ENCODE measurements around the gene CAMK2B.

Gene CAMK2B

DNA sequence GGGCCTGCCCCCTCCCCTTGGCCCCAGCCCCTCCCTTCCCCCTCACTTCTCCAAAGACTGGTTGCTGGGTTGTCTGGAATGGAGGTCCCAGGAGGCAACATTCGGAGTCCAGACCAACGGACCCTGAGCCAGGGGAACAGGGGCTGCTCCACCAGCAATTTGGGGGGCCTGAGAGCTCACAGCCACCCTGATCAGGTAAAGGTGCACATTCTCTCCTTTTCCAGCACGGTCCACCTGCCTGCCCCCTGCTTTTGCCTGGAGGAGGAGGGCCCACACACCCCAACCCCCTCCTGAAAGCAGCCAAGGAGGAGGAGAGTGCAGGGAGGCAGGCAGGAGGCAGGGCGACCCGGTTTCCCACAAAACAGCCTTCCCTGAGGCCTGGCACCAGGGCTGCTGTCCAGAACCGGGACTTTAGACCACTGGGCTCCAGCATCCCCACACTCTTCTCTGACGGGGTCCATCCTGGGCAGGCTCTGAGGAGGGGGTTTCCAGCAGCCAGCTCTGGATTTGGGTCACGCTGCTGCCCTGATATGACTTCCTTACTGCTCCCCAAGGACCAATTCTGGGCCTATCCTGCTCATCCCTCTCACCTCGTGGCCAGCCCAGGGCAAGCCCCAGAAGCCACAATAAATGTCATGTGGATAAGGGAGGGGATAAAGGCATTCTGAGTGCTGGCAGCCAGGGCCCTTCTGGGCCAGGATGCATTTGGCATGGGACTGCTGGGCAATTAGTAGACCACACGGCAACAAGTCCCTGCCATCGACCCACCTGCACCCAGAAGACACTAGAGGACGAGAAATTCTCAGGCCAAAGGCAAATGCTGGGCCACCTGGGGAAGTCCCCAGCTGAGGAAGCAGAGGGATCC, 1.1 kb upstream of the CAMK2B start:
- H4K20me1 ChIP-seq (ENCODE audit: insufficient read depth, low read length) = no peaks in the 10 kb centered on the region
- H3K27me3 ChIP-seq (replicated peaks; ENCODE audit: insufficient read depth, low read length) = peaks cover 40% of the 10 kb centered on the region
- no peak overlapping the region for H3K9ac ChIP-seq (ENCODE audit: low read length)
- no peaks in the 10 kb centered on the region for H3K36me3 ChIP-seq (replicated peaks; ENCODE audit: insufficient read depth, low read length)
- no peak overlapping the region for H3K4me3 ChIP-seq (ENCODE audit: low read length)
- no peaks in the 10 kb centered on the region for H3K4me1 ChIP-seq (ENCODE audit: low read length)
- DNase-seq = no peak
- H3F3A ChIP-seq (ENCODE audit: insufficient read depth, low read length) = no peaks in the 10 kb centered on the region
- H3K79me2 ChIP-seq (ENCODE audit: low read length) = no peaks in the 10 kb centered on the region
- no peaks in the 10 kb centered on the region for H3K9me3 ChIP-seq (replicated peaks; ENCODE audit: insufficient read depth, low read length)
- H3K4me2 ChIP-seq (ENCODE audit: low read depth, low read length) = no peak overlapping the region
- no peak overlapping the region for H2AFZ ChIP-seq (ENCODE audit: low read length)
- H3K27ac ChIP-seq (ENCODE audit: low read length) = no peak overlapping the region
- H3K9me2 ChIP-seq (replicated peaks; ENCODE audit: insufficient read depth, low read length) = no peaks in the 10 kb centered on the region
- TF ChIP-seq EZH2phosphoT487 (IDR thresholded peaks at IDR 0.05; ENCODE audit: low read length) (no peak), EZH2 (optimal IDR thresholded peaks at IDR 0.05; ENCODE audit: low read depth, low read length) (no peak)
- TF ChIP-seq, protein P1, sequence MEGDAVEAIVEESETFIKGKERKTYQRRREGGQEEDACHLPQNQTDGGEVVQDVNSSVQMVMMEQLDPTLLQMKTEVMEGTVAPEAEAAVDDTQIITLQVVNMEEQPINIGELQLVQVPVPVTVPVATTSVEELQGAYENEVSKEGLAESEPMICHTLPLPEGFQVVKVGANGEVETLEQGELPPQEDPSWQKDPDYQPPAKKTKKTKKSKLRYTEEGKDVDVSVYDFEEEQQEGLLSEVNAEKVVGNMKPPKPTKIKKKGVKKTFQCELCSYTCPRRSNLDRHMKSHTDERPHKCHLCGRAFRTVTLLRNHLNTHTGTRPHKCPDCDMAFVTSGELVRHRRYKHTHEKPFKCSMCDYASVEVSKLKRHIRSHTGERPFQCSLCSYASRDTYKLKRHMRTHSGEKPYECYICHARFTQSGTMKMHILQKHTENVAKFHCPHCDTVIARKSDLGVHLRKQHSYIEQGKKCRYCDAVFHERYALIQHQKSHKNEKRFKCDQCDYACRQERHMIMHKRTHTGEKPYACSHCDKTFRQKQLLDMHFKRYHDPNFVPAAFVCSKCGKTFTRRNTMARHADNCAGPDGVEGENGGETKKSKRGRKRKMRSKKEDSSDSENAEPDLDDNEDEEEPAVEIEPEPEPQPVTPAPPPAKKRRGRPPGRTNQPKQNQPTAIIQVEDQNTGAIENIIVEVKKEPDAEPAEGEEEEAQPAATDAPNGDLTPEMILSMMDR (IDR thresholded peaks at IDR 0.05; ENCODE audit: low read length) = no peak

DNA sequence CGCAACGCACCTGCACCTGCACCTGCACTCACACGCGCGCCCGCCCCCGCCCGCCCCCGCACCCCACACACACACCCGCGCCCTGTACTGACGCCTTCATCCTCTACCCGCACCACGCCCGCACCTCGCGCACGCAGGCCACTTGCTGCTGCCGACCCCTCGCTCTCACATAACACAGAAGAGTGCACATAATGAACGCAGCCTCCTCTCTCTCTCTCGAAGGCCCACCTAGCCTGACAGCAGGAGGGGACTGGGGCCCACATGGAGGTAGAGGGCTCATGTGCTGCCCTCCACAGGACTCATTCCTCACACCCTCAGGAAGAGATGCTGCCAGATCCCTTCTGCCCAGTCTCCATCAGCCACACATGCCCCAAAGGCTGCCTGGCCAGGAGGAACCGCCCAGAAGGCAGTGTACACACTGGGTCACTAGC, 432 bp upstream of the CAMK2B start:
- Histone ChIP-seq H3F3A (ENCODE audit: insufficient read depth, low read length) (no peaks in the 10 kb centered on the region), H2AFZ (ENCODE audit: low read length) (no peak overlapping the region), H4K20me1 (ENCODE audit: insufficient read depth, low read length) (no peaks in the 10 kb centered on the region), H3K4me3 (ENCODE audit: low read length) (no peak overlapping the region), H3K9ac (ENCODE audit: low read length) (no peak overlapping the region), H3K9me3 (replicated peaks; ENCODE audit: insufficient read depth, low read length) (no peaks in the 10 kb centered on the region), H3K79me2 (ENCODE audit: low read length) (no peaks in the 10 kb centered on the region), H3K4me2 (ENCODE audit: low read depth, low read length) (no peak overlapping the region), H3K27me3 (replicated peaks; ENCODE audit: insufficient read depth, low read length) (peaks cover 40% of the 10 kb centered on the region), H3K27ac (ENCODE audit: low read length) (no peak overlapping the region), H3K9me2 (replicated peaks; ENCODE audit: insufficient read depth, low read length) (no peaks in the 10 kb centered on the region), H3K36me3 (replicated peaks; ENCODE audit: insufficient read depth, low read length) (no peaks in the 10 kb centered on the region), H3K4me1 (ENCODE audit: low read length) (no peaks in the 10 kb centered on the region)
- DNase-seq = no peak
- TF ChIP-seq EZH2phosphoT487 (IDR thresholded peaks at IDR 0.05; ENCODE audit: low read length) (no peak), EZH2 (optimal IDR thresholded peaks at IDR 0.05; ENCODE audit: low read depth, low read length) (no peak)
- TF ChIP-seq, protein P1 (IDR thresholded peaks at IDR 0.05; ENCODE audit: low read length) = no peak

DNA sequence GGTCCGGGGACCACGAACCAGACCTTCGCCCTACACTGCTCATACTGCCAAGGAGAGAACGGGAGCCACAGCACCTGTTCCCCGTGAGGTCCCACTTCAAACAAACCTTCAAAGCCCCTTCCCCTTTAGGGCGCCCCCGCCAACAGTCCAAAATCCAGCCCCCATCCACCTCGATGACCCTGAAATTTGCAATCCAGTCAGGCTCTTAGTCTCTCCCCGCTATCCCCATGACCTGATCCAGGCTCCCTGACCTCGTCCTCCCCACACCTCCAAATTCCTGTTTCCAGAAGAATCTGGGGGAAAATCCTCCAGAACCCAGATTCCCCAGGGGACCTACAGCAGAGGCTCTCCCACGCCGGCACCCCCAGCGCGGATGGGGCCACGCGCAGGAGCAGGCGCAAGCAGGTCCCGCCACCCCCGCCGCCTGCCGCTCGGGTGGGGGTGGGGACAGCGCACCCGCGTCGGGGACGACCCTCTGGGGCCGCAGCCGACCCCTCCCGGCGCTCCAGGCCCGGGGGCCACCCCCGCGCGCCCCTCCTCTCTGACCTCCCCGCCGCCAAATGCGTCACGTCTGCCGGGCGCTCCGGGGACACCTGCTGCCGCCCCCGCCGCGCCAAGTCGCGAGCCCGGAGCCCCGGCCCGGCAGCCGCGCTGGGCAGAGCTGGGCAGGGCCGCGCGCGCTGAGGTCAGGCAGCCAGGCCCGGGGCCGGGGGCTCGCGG, 753 bp downstream of the CAMK2B start:
- Histone ChIP-seq H4K20me1 (ENCODE audit: insufficient read depth, low read length) (no peaks in the 10 kb centered on the region), H3K36me3 (replicated peaks; ENCODE audit: insufficient read depth, low read length) (no peaks in the 10 kb centered on the region), H3K27ac (ENCODE audit: low read length) (no peak overlapping the region), H3K27me3 (replicated peaks; ENCODE audit: insufficient read depth, low read length) (peaks cover 40% of the 10 kb centered on the region), H3K79me2 (ENCODE audit: low read length) (no peaks in the 10 kb centered on the region), H3K9ac (ENCODE audit: low read length) (no peak overlapping the region), H3K9me3 (replicated peaks; ENCODE audit: insufficient read depth, low read length) (no peaks in the 10 kb centered on the region), H3K9me2 (replicated peaks; ENCODE audit: insufficient read depth, low read length) (no peaks in the 10 kb centered on the region), H3K4me2 (ENCODE audit: low read depth, low read length) (no peak overlapping the region), H3K4me1 (ENCODE audit: low read length) (no peaks in the 10 kb centered on the region), H3F3A (ENCODE audit: insufficient read depth, low read length) (no peaks in the 10 kb centered on the region), H2AFZ (ENCODE audit: low read length) (no peak overlapping the region), H3K4me3 (ENCODE audit: low read length) (no peak overlapping the region)
- no peak for DNase-seq
- TF ChIP-seq, protein P1 (IDR thresholded peaks at IDR 0.05; ENCODE audit: low read length) = no peak

Measured in MM.1S (cell line).